ENCODE results near the gene ACTG2. TPM values are rescaled to one million over a fixed set of nuclear protein-coding genes. Genes with fewer than 3 reads are reported as not detected.

The ACTG2 gene
- total and polyA plus RNA-seq, 10 of the 15 experiments (the other 5 are each of a cell fraction or from before 2014, with no cell fraction given): 0.06 to 0.97 (median 0.12) TPM; not detected in 7

GRCh38 chr2:73904952-73905351 lies 12.1 kb downstream of the ACTG2 start:
- ChIA-PET POLR2A (no interaction called here), SMC1A (ENCODE audit: uncharacterized antibody, unreplicated experiment) (interaction anchor here (0.6 to 1.8 kb wide), 4 partner anchors 38 to 244 kb away, joined by 3 to 4 read pairs (median 3); no protein-coding TSS in a partner anchor), RAD21 (ENCODE audit: unreplicated experiment) (no interaction called here), CTCF (interaction anchor here (0.6 to 2.4 kb wide), 5 partner anchors 12 to 200 kb away, joined by 3 to 8 read pairs (median 4); partner anchors contain the start of gene ACTG2)
- no peaks in the 10 kb centered on the region for H3K79me2 ChIP-seq (ENCODE audit: control insufficient read depth, insufficient read depth, low read length)
- no peak overlapping the region for H3K4me3 ChIP-seq
- no peaks in the 10 kb centered on the region for H3K9me3 ChIP-seq (replicated peaks; ENCODE audit: control insufficient read depth, insufficient read depth, low read length)
- H3K4me2 ChIP-seq (ENCODE audit: control insufficient read depth, insufficient read depth): no peak overlapping the region
- no TSS peak for BruUV-seq (replicated peaks)
- in situ Hi-C loops (cut with MboI): no loop called here
- H2AFZ ChIP-seq (ENCODE audit: control insufficient read depth, low read depth, low read length): no peak overlapping the region
- no peaks in the 10 kb centered on the region for H3K36me3 ChIP-seq (ENCODE audit: control insufficient read depth in 2 of 2, insufficient read depth in 2 of 2, low read length in 1 of 2)
- DNase-seq (ENCODE audit: low read depth, low spot score) (no peak), ATAC-seq (no peak), FAIRE-seq (no peak)
- TF ChIP-seq ZNF274 (IDR thresholded peaks at IDR 0.05; ENCODE audit: insufficient read depth, insufficient read length): no peak
- TF ChIP-seq, protein P1, sequence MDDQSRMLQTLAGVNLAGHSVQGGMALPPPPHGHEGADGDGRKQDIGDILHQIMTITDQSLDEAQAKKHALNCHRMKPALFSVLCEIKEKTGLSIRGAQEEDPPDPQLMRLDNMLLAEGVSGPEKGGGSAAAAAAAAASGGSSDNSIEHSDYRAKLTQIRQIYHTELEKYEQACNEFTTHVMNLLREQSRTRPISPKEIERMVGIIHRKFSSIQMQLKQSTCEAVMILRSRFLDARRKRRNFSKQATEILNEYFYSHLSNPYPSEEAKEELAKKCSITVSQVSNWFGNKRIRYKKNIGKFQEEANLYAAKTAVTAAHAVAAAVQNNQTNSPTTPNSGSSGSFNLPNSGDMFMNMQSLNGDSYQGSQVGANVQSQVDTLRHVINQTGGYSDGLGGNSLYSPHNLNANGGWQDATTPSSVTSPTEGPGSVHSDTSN (IDR thresholded peaks at IDR 0.05; ENCODE audit: insufficient replicate concordance, low read depth, low read length): no peak
- no peak for TF ChIP-seq ATF3 (IDR thresholded peaks at IDR 0.05; ENCODE audit: borderline replicate concordance, extremely low read depth, low read depth, low read length)
- no peak for TF ChIP-seq KDM1A (IDR thresholded peaks at IDR 0.05; ENCODE audit: borderline replicate concordance)
- TF ChIP-seq MYB (IDR thresholded peaks at IDR 0.05; ENCODE audit: borderline replicate concordance, low read depth, low read length): no peak
- TF ChIP-seq, protein P2, sequence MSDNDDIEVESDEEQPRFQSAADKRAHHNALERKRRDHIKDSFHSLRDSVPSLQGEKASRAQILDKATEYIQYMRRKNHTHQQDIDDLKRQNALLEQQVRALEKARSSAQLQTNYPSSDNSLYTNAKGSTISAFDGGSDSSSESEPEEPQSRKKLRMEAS (IDR thresholded peaks at IDR 0.05; ENCODE audit: low read depth, low read length): no peak
- TF ChIP-seq HDAC6 (IDR thresholded peaks at IDR 0.05; ENCODE audit: unreplicated experiment): no peak
- no peak for TF ChIP-seq MEF2A (IDR thresholded peaks at IDR 0.05; ENCODE audit: insufficient read depth, low read depth, low read length)
- TF ChIP-seq BCL11A (IDR thresholded peaks at IDR 0.05; ENCODE audit: low read depth, low read length): no peak
- no peak for TF ChIP-seq CREB1 (IDR thresholded peaks at IDR 0.05; ENCODE audit: low read depth)
- no peak for TF ChIP-seq SMARCA5 (IDR thresholded peaks at IDR 0.05)
- TF ChIP-seq CBX5 (IDR thresholded peaks at IDR 0.05; ENCODE audit: low read depth): no peak
- no peak for TF ChIP-seq RUNX3 (IDR thresholded peaks at IDR 0.05; ENCODE audit: low read length)
- TF ChIP-seq CTCF (IDR thresholded peaks at IDR 0.05 in 2 of 3, conservative IDR thresholded peaks at IDR 0.05 in 1 of 3; ENCODE audit: control insufficient read depth in 2 of 3, extremely low read depth in 1 of 3, insufficient read depth in 1 of 3, low read depth in 3 of 3, low read length in 3 of 3): no peak
- no peak for TF ChIP-seq HDAC2 (IDR thresholded peaks at IDR 0.05)
- no peak for TF ChIP-seq TCF3 (IDR thresholded peaks at IDR 0.05; ENCODE audit: borderline replicate concordance, insufficient read depth, low read depth, low read length)
- no peaks in the 10 kb centered on the region for H4K20me1 ChIP-seq (ENCODE audit: control insufficient read depth, insufficient read depth)
- no peak overlapping the region for H3K9ac ChIP-seq (ENCODE audit: control insufficient read depth, insufficient read depth, low read length)
- intact Hi-C loops (cut with micrococcal nuclease; ENCODE audit: unreplicated experiment): loop anchor here (5.0 kb wide), 3 partner anchors 177 to 242 kb away; partner anchors contain the start of gene BOLA3
- 48% methylated on average over 1 of the region's 1 CpG for WGBS (ENCODE audit: insufficient coverage, insufficient replicate concordance, low lambda C conversion rate, missing lambda C conversion rate)
- no peak overlapping the region for H3K27ac ChIP-seq (ENCODE audit: control insufficient read depth, insufficient read depth)
- no peaks in the 10 kb centered on the region; a peak in 1 of 4 replicates for H3K27me3 ChIP-seq (replicated peaks in 1 of 2; ENCODE audit: control insufficient read depth in 2 of 2, insufficient read depth in 2 of 2, low read length in 1 of 2)
- no peaks in the 10 kb centered on the region for H3K4me1 ChIP-seq (ENCODE audit: control insufficient read depth, insufficient read depth, low read length)
